PC-3 (cell line): Measurements from ENCODE around the gene LAMA5. TPM values are rescaled to one million over a fixed set of nuclear protein-coding genes. Genes with fewer than 3 reads are reported as not detected.

Experiments used
- ATAC-seq: fragments of 200-7000 bp; cut with Tn5 transposase; 2 replicates; pipeline ENCODE4 v1.9.1; 2020; ENCODE audit warnings: mild to moderate bottlenecking, moderate library complexity
- BruUV-seq: library from RNA; stranded (reverse); fragments of 400-500 nt; replicated peaks from 2 replicates; lab custom pipeline; 2021; lab: Mats Ljungman, UMichigan
- CTCF ChIA-PET: fragments of 300-600 bp; sonication (Branson Sonifier 250); formaldehyde crosslinking; loops from one replicate; lab custom pipeline; 2022; ENCODE audit warnings: antibody characterized with exemption; lab: Charles Lee
- POLR2A ChIA-PET: fragments of 300-600 bp; sonication (Branson Sonifier 250); formaldehyde crosslinking; loops from one replicate; lab custom pipeline; 2022; ENCODE audit warnings: antibody characterized with exemption; ENCODE audit not compliant: unreplicated experiment; lab: Charles Lee
- DNase-seq: peaks from one replicate; pipeline ENCODE4 v3.0.0-alpha.2; 2015
- H2AFZ ChIP-seq: fragments of 300-600 bp; sonication (generic); 2 replicates; pipeline ENCODE4 v1.6.0; 2016; ENCODE audit warnings: antibody characterized with exemption, low read length
- H3F3A ChIP-seq: fragments of 300-600 bp; sonication (generic); one replicate; pipeline ENCODE4 v1.6.0; 2017; ENCODE audit warnings: antibody characterized with exemption, low read length, control low read depth, mild to moderate bottlenecking; ENCODE audit not compliant: unreplicated experiment
- H3K27ac ChIP-seq: fragments of 300-600 bp; sonication (generic); 2 replicates; pipeline ENCODE4 v1.5.1; 2016; ENCODE audit warnings: mild to moderate bottlenecking, low read length
- H3K27me3 ChIP-seq: fragments of 300-600 bp; sonication (generic); 2 replicates; pipeline ENCODE4 v1.6.1; 2016; ENCODE audit warnings: low read length, mixed read lengths
- H3K36me3 ChIP-seq: fragments of 300-600 bp; sonication (generic); 2 replicates; pipeline ENCODE4 v1.6.1; 2016; ENCODE audit warnings: low read depth, mixed run types, low read length, mixed read lengths
- H3K4me1 ChIP-seq: fragments of 300-600 bp; sonication (generic); 2 replicates; pipeline ENCODE4 v1.5.1; 2016; ENCODE audit warnings: low read length; ENCODE audit not compliant: insufficient read depth
- H3K4me2 ChIP-seq: fragments of 300-600 bp; sonication (generic); 2 replicates; pipeline ENCODE4 v1.6.0; 2016; ENCODE audit warnings: low read length
- H3K4me3 ChIP-seq: fragments of 300-600 bp; sonication (generic); 2 replicates; pipeline ENCODE4 v1.5.1; 2016; ENCODE audit warnings: mild to moderate bottlenecking, low read length, mixed read lengths
- H3K79me2 ChIP-seq: fragments of 300-600 bp; sonication (generic); 2 replicates; pipeline ENCODE4 v1.6.1; 2017; ENCODE audit warnings: low read length, mixed read lengths
- H3K9ac ChIP-seq: fragments of 300-600 bp; sonication (generic); 2 replicates; pipeline ENCODE4 v1.6.0; 2016; ENCODE audit warnings: mild to moderate bottlenecking, low read length
- H3K9me2 ChIP-seq: fragments of 300-600 bp; sonication (generic); replicated peaks from 2 replicates; pipeline ENCODE4 v1.6.1; 2016; ENCODE audit warnings: mixed run types, low read length, mixed read lengths
- H3K9me3 ChIP-seq: fragments of 300-600 bp; sonication (generic); 2 replicates; pipeline ENCODE4 v1.6.1; 2016; ENCODE audit warnings: low read length, mixed read lengths
- H4K20me1 ChIP-seq: fragments of 300-600 bp; sonication (generic); 2 replicates; pipeline ENCODE4 v1.6.1; 2016; ENCODE audit warnings: low read length, mixed read lengths
- EZH2 ChIP-seq: fragments of 300-600 bp; sonication (generic); IDR thresholded peaks from one replicate; pipeline ENCODE4 v1.6.1; 2017; ENCODE audit warnings: antibody characterized with exemption, mild to moderate bottlenecking, low read length; ENCODE audit not compliant: unreplicated experiment
- EZH2phosphoT487 ChIP-seq: fragments of 300-600 bp; sonication (generic); IDR thresholded peaks from 2 replicates; pipeline ENCODE4 v1.6.1; 2018; ENCODE audit warnings: mild to moderate bottlenecking, antibody characterized with exemption, low read length, borderline replicate concordance
- intact Hi-C: fragments of 100-400 bp; cut with micrococcal nuclease; formaldehyde crosslinking; loops from 2 replicates; pipeline ENCODE4 v1.9.0; 2023
- total RNA-seq: library from RNA; depleted of rRNA; stranded (reverse); fragments of >200 nt; gene quantifications from 2 replicates; pipeline ENCODE4 v1.2.3, GENCODE V29; 2014
- TF ChIP-seq, protein P1 (sequence below): fragments of 300-600 bp; sonication (generic); conservative IDR thresholded peaks from 2 replicates; pipeline ENCODE4 v1.5.1; 2017; ENCODE audit warnings: antibody characterized with exemption, low read depth, mild to moderate bottlenecking, low read length

Gene LAMA5
- total RNA-seq, 1 experiment from 2014 or later, result 196 TPM

- Histone ChIP-seq H4K20me1 (0 out of 2 replicates have a peak, but pooled peaks cover 7% of the 10 kb centered on the region), H3K4me1 (peaks cover 19% of the 10 kb centered on the region), H3K9ac (no peak overlapping the region), H3K4me3 (no peak overlapping the region), H2AFZ (no peak overlapping the region), H3K9me3 (no peaks in the 10 kb centered on the region), H3K27ac (no peak overlapping the region), H3K4me2 (no peak overlapping the region), H3K36me3 (no peaks in the 10 kb centered on the region), H3K9me2 (no peaks in the 10 kb centered on the region), H3K79me2 (peaks cover 27% of the 10 kb centered on the region), H3F3A (no peaks in the 10 kb centered on the region), H3K27me3 (no peaks in the 10 kb centered on the region)
- BruUV-seq, result no TSS peak
- TF ChIP-seq EZH2phosphoT487, result no peak
- TF ChIP-seq, protein P1, sequence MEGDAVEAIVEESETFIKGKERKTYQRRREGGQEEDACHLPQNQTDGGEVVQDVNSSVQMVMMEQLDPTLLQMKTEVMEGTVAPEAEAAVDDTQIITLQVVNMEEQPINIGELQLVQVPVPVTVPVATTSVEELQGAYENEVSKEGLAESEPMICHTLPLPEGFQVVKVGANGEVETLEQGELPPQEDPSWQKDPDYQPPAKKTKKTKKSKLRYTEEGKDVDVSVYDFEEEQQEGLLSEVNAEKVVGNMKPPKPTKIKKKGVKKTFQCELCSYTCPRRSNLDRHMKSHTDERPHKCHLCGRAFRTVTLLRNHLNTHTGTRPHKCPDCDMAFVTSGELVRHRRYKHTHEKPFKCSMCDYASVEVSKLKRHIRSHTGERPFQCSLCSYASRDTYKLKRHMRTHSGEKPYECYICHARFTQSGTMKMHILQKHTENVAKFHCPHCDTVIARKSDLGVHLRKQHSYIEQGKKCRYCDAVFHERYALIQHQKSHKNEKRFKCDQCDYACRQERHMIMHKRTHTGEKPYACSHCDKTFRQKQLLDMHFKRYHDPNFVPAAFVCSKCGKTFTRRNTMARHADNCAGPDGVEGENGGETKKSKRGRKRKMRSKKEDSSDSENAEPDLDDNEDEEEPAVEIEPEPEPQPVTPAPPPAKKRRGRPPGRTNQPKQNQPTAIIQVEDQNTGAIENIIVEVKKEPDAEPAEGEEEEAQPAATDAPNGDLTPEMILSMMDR, result no peak
- no peak for TF ChIP-seq EZH2
- ATAC-seq (no peak), DNase-seq (no peak)
- POLR2A ChIA-PET, result no interaction called here
- intact Hi-C loops, result no loop called here
- CTCF ChIA-PET, result no interaction called here
These were observed 41.5 kb upstream of the LAMA5 start for GRCh38 chr20:62408640-62409039.

DNA sequence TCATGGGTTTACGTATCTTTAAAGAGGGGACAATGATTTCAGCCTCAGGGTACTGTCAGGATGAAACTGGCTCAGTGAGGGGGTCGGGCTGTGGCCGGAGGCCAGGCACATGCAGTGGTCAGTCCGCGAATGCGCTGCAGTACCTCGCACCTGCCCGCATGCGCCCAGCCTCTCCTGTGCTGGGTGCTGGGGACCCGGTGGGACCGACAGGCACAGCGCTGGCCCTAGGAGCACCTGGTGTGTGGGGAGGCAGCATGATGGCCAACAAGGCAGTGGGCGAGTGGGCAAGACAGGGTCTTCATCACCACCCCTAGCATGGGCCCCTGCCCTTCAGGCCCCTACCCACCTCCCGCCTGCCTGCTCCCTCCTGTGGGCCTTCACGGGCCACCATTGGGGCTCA lies 40.9 kb upstream of the LAMA5 start:
- peaks cover 27% of the 10 kb centered on the region for H3K79me2 ChIP-seq
- H3K4me1 ChIP-seq, result peaks cover 19% of the 10 kb centered on the region
- 0 out of 2 replicates have a peak, but pooled peaks cover 7% of the 10 kb centered on the region for H4K20me1 ChIP-seq
- peak overlapping the region; percentile 88 for H3K4me2 ChIP-seq
- no peaks in the 10 kb centered on the region for H3K9me2 ChIP-seq
- no peaks in the 10 kb centered on the region for H3K27me3 ChIP-seq
- H3F3A ChIP-seq, result no peaks in the 10 kb centered on the region
- H3K9ac ChIP-seq, result no peak overlapping the region
- CTCF ChIA-PET, result no interaction called here
- H3K36me3 ChIP-seq, result no peaks in the 10 kb centered on the region
- no peak overlapping the region for H2AFZ ChIP-seq
- ATAC-seq (no peak), DNase-seq (no peak)
- BruUV-seq, result no TSS peak
- H3K27ac ChIP-seq, result no peak overlapping the region
- TF ChIP-seq EZH2 (no peak), EZH2phosphoT487 (no peak)
- TF ChIP-seq, protein P1, result no peak
- H3K4me3 ChIP-seq, result no peak overlapping the region
- POLR2A ChIA-PET, result interaction anchor here (0.8 kb wide), 1 partner anchor 58 kb away, joined by 3 read pairs; no protein-coding TSS in a partner anchor
- no peaks in the 10 kb centered on the region for H3K9me3 ChIP-seq
- intact Hi-C loops, result no loop called here

GRCh38 chr20:62407221-62407992 lies 40.3 kb upstream of the LAMA5 start, which contains the start of gene CABLES2:
Gene CABLES2, minus strand, starts transcription at chr20:62407285. Its CDS starts 9 bp downstream, at chr20:62407276.
- Histone ChIP-seq H3K9me2 (no peaks in the 10 kb centered on the region), H3K4me1 (peaks cover 19% of the 10 kb centered on the region), H3K4me2 (peak within 1 kb of the TSS; percentile 99), H3F3A (no peaks in the 10 kb centered on the region), H3K9me3 (no peaks in the 10 kb centered on the region), H3K27ac (no peak within 1 kb of the TSS), H2AFZ (peak within 1 kb of the TSS; percentile 94), H4K20me1 (0 out of 2 replicates have a peak, but pooled peaks cover 7% of the 10 kb centered on the region), H3K79me2 (peaks cover 27% of the 10 kb centered on the region), H3K9ac (peak within 1 kb of the TSS; percentile 82), H3K36me3 (peaks cover 3% of the 10 kb centered on the region; the same call in 1 of the 2 replicates), H3K27me3 (no peaks in the 10 kb centered on the region), H3K4me3 (peak within 1 kb of the TSS; percentile 92)
- CTCF ChIA-PET, result no interaction called here
- TF ChIP-seq, protein P1, result no peak
- TF ChIP-seq EZH2, result no peak
- no peak for TF ChIP-seq EZH2phosphoT487
- TSS peak; percentile 20 for BruUV-seq
- intact Hi-C loops, result no loop called here
- ATAC-seq (peak; percentile 76), DNase-seq (peak; percentile 94)
- POLR2A ChIA-PET, result interaction anchor here (0.8 kb wide), 1 partner anchor 57 kb away, joined by 3 read pairs; no protein-coding TSS in a partner anchor
